Left lung (tissue), 10 donors: ENCODE data around the gene PPP2R2C. TPM values are rescaled to one million over a fixed set of nuclear protein-coding genes. Genes with fewer than 3 reads are reported as not detected.

Source experiments
- ATAC-seq: fragments of 200-7000 bp; cut with Tn5 transposase; one replicate; pipeline ENCODE4 v1.9.1; 2020; ENCODE audit warnings: moderate library complexity
- DNase-seq, 4 donors: peaks; one replicate each; pipeline ENCODE4 v3.0.0-alpha.2; 2013 to 2020
- H3K27ac ChIP-seq, 2 donors: fragments of 200-600 bp; sonication (generic) in 1 of 2; one replicate each; pipeline versions ENCODE4 v1.5.0 to v1.8.0; 2020 to 2021
- H3K27me3 ChIP-seq, 2 donors: fragments of 200-600 bp; sonication (generic) in 1 of 2; one replicate each; pipeline versions ENCODE4 v1.5.0 to v1.8.0; 2020 to 2021
- H3K36me3 ChIP-seq, 2 donors: fragments of 200-600 bp; sonication (generic) in 1 of 2; one replicate each; pipeline versions ENCODE4 v1.5.0 to v1.8.0; 2020 to 2021
- H3K4me1 ChIP-seq, 2 donors: fragments of 200-600 bp; one replicate each; pipeline ENCODE4 v1.8.0; 2021
- H3K4me3 ChIP-seq, 2 donors: fragments of 200-600 bp; sonication (generic) in 1 of 2; one replicate each; pipeline versions ENCODE4 v1.5.0 to v1.8.0; 2020 to 2021; ENCODE audit warnings: mild to moderate bottlenecking in 1 of 2
- H3K9me3 ChIP-seq, 2 donors: fragments of 200-600 bp; sonication (generic) in 1 of 2; one replicate each; pipeline versions ENCODE4 v1.5.0 to v1.8.0; 2020 to 2021
- CTCF ChIP-seq, 2 donors: fragments of 200-600 bp; sonication (generic) in 1 of 2; IDR thresholded peaks; one replicate each; pipeline versions ENCODE4 v1.5.0 to v1.8.0; 2021; ENCODE audit warnings: antibody characterized with exemption in 2 of 2
- intact Hi-C, 2 donors: fragments of 100-400 bp; cut with DNase I; formaldehyde crosslinking; loops; one replicate each; pipeline versions ENCODE4 v1.11.2 to v1.14.2; 2022
- polyA plus RNA-seq, 6 donors: library from polyadenylated mRNA; unstranded; fragments of 120-200 nt; gene quantifications; one replicate each; pipeline ENCODE4 v1.2.1, GENCODE V29; 2013; ENCODE audit not compliant: insufficient read length in 6 of 6
- total RNA-seq, 2 donors: library from RNA; stranded (reverse); fragmentation: NEBNext Ultra II Directional; extraction: Animal tissue kit (Norgen Biotek cat#: 25700); gene quantifications; one replicate each; pipeline ENCODE4 v1.2.1, GENCODE V29; 2021
- donor health status: DM: no; HTN: yes; CAD: no.
- donor health status: DM: no; HTN: no; CAD: no.

Gene PPP2R2C
- total and polyA plus RNA-seq, 8 donors, result 0.29 to 0.50 (median 0.43) TPM; not detected in 1

DNA sequence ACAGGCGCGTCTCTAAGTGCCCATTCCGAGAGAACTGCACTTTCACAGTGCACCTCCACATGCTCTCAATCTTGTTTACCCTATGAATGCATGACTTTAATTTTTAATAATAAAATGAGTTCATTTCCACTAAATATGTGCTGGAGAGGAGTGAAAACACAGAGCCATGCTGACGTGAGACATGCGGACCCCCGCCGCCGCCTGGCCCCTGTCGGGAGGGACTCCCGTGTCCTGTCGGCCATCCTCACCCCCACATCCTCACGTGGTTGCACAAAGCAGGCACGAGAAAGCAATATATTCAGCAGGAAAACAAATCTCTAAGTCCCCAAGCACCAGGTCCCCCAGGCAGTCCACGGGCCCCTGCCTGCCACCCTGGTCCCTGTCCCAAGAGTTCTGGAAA is 23.1 kb downstream of the PPP2R2C start:
- H3K9me3 ChIP-seq, result no peaks in the 10 kb centered on the region
- H3K27ac ChIP-seq, result no peak overlapping the region
- no peak for TF ChIP-seq CTCF (IDR thresholded peaks at IDR 0.05)
- no peak overlapping the region for H3K4me3 ChIP-seq
- DNase-seq (peak in 1 of 4 donors; percentile 70), ATAC-seq (no peak)
- H3K4me1 ChIP-seq, result no peaks in the 10 kb centered on the region
- intact Hi-C loops, result no loop called here
- H3K36me3 ChIP-seq, result no peaks in the 10 kb centered on the region
- H3K27me3 ChIP-seq, result peaks cover 0 to 62% of the 10 kb centered on the region in 2 donors

DNA sequence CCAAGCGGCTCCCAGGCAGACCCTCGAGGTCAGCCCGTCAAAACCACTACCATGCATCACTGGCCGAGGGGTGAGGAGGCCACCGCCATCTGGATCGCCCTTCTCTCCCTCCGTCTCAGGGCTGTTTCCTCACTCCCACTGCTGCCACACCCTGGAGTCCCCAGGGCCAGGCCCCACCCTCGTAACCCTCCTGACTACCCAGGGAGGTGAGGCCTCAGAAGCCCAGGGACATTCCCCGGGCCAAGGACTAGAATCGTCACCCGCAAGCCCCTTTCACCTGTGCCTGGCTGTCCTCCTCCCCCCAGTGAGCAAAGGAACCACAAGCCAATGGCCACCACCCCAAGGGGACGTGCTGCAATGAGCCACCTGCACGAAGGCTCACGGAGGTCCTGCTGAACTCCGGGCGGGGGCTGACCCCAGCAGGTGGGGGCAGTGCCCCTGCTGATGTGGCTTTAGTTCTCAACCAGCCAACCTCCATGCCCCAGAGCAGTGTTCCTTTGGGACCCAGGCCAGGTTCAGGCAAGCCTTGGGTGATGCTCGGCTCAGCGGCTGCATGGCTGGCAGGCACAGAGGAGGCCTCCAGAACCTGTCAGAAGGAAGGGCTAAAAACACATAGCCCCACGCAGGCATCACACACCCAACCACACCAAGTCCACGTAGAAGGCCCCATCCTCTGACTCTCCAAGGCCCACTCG is 23.8 kb downstream of the PPP2R2C start:
- Histone ChIP-seq H3K27me3 (peaks cover 0 to 63% of the 10 kb centered on the region in 2 donors), H3K4me3 (no peak overlapping the region), H3K9me3 (no peaks in the 10 kb centered on the region), H3K27ac (no peak overlapping the region), H3K36me3 (no peaks in the 10 kb centered on the region), H3K4me1 (no peaks in the 10 kb centered on the region)
- DNase-seq (no peak), ATAC-seq (no peak)
- TF ChIP-seq CTCF (IDR thresholded peaks at IDR 0.05), result no peak
- intact Hi-C loops, result no loop called here

DNA sequence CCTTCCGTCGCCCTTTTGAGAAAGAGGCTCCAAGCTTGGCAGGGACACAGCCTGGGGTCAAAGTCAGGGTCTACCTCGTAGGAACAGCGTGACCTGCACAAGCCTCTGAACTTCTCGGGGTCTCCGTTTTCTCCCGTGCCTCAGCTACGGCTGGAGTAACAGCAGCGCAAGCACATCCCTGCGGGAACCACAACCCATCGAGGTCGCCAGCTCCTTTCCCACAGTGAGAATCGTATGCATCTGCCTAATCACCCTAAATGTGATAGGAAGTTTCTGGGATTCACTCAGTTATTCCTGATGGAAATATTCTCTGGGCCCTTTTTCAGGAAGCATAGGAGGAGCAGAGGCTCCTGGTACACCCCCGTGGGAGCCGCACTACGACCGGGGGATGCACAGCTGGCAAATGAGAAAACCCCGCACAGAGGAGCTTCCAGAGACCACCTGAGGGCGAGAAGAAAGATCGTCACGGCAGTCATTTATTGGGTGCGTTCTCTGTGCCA is 24.7 kb downstream of the PPP2R2C start:
- Histone ChIP-seq H3K36me3 (no peaks in the 10 kb centered on the region), H3K4me3 (no peak overlapping the region), H3K27ac (no peak overlapping the region), H3K9me3 (no peaks in the 10 kb centered on the region), H3K4me1 (no peaks in the 10 kb centered on the region), H3K27me3 (peaks cover 0 to 62% of the 10 kb centered on the region in 2 donors)
- no peak for TF ChIP-seq CTCF (IDR thresholded peaks at IDR 0.05)
- DNase-seq (no peak), ATAC-seq (no peak)
- intact Hi-C loops, result no loop called here

DNA sequence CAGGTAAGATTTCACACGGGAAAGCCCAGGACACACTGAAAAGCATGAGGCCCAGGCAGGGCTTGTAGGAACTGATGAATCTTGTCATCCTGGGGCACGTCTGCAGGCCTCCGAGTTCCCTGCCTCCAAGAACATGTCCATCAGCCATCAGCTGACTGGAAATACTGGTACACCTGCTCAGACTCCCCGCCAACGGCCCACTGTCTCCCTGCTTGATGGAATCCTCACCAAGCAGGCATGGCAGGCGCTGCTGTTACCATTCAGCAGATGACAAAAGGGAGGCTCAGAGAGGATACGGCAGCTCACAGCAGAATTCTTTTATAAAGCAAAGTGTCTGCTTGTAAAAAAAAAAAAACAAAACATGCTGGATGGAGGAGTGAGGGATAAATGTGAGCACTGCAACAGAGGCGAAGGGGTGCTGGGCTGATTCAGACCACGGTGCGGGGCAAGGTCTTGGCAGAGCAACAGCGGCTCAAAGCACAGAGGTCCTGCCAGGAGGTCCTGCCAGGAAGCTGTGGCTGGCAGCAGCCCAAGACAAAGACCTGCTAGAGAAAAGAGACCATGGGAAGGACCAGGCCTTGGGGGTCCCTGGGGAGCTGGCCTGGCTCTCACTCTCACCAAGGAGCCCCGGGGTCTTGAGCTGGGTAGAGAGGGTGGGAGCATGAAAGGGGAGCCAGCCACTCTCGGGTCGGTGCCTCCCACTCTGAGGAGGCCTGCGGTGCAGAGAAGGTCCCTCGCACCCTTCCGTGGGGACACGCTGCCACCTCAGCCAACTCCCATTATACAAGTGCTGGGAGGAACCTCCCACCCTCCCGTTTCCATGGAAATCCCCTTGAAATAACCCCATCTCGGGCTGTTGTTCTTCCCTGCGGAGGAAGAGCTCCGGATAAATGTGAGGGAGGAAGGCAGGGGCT is 25.6 kb downstream of the PPP2R2C start:
- intact Hi-C loops, result no loop called here
- TF ChIP-seq CTCF (IDR thresholded peaks at IDR 0.05), result no peak
- no peak overlapping the region for H3K4me3 ChIP-seq
- ATAC-seq (no peak), DNase-seq (peak in 1 of 4 donors; percentile 24)
- H3K27ac ChIP-seq, result no peak overlapping the region
- H3K36me3 ChIP-seq, result no peaks in the 10 kb centered on the region
- no peaks in the 10 kb centered on the region for H3K9me3 ChIP-seq
- H3K4me1 ChIP-seq, result no peaks in the 10 kb centered on the region
- peaks cover 0 to 62% of the 10 kb centered on the region in 2 donors for H3K27me3 ChIP-seq

- no peaks in the 10 kb centered on the region for H3K4me1 ChIP-seq
- H3K36me3 ChIP-seq, result no peaks in the 10 kb centered on the region
- DNase-seq, result no peak
- no peak overlapping the region for H3K27ac ChIP-seq
- no peak for TF ChIP-seq CTCF (IDR thresholded peaks at IDR 0.05)
- peaks cover 0 to 67% of the 10 kb centered on the region in 2 donors for H3K27me3 ChIP-seq
- intact Hi-C loops, result no loop called here
- no peak for ATAC-seq
- H3K4me3 ChIP-seq, result no peak overlapping the region
- no peaks in the 10 kb centered on the region for H3K9me3 ChIP-seq
Observed at GRCh38 chr4:6446130-6446482, 26.3 kb downstream of the PPP2R2C start.
